OCI-M2 (cell line): Measurements from ENCODE around the gene FUS.
A peak's percentile ranks its signal among the peaks of the same experiment; 100 is the strongest.
"Not testable (repeated sequence)": the region's sequence is repeated elsewhere in the genome, so short reads cannot be mapped to it uniquely, and the experiment has no call there.

Experiments
- DNase-seq: peaks from one replicate; lab custom pipeline; 2025; ENCODE audit not compliant: unreplicated experiment; lab: John Stamatoyannopoulos, UW

Gene FUS

DNA sequence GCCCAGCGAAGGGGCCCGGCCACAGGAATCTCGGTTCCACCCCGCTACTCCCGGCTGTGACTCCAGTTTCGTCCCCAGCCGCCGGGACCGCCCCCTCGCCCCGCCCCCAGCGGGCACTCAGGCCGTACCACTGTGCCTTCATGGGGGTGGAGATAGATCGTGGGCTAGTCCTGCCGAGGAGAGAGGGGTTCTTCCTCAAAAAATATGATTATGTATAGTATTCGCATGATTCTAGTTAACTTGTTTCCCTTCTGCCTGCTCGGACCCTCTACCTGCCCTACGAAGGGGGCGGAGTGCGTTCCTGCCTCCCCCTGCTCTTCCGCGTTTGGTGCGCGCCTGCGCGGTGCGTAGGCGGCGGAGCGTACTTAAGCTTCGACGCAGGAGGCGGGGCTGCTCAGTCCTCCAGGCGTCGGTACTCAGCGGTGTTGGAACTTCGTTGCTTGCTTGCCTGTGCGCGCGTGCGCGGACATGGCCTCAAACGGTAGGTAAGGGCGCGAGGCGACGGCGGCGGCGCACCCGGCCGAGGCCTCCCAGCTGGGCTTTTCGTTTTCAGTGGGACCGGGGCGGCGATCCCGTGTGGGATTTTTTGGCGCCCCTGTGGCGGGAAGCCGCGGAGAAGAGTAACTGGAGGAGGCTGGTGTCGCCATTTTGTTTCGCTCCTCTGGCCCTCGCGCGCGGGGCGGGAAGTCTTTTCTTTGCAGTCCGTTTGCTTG is at the start of gene FUS:
FUS (plus strand) TSS at position 393 of the 713 bp plus-strand sequence; CDS start at position 469, 76 bp downstream.
- no peak for DNase-seq

DNA sequence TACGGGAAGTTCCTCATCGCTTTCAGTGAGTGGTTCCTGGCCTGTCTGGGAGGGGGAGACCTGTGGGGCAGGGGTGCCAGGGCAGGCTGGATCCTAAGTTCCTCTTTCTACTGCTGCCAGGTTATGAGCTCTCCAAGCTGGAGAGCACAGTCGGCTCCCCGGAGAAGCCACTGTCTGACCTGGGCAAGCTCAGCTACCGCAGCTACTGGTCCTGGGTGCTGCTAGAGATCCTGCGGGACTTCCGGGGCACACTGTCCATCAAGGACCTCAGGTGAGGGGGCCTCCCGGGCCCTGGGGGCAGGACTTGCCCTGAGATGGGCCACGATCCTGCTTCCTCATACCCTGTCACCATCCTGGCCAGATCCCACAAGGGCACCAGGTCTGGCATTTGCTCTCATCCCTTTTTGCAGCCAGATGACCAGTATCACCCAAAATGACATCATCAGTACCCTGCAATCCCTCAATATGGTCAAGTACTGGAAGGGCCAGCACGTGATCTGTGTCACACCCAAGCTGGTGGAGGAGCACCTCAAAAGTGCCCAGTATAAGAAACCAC is 49.5 kb upstream of the FUS start:
- no peak for DNase-seq

DNA sequence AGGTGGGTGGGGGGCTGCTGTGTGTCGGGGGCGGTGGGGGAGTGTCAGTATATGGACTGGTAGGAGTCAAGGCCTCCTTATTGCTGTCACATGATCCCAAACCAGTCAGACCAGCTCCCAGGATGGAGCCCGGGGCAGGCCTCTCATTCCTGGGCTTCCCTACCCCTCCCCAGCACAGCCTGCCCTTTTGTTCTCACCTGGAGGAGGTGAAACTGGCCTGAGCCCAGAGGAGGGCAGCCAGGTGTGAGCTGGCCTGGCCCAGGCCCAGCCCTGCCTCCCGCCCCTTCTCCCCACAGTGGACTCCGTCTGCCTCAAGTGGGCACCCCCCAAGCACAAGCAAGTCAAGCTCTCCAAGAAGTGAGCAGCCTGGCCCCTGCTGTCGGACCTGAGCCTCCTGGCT is 49.0 kb upstream of the FUS start:
- DNase-seq = no peak

DNA sequence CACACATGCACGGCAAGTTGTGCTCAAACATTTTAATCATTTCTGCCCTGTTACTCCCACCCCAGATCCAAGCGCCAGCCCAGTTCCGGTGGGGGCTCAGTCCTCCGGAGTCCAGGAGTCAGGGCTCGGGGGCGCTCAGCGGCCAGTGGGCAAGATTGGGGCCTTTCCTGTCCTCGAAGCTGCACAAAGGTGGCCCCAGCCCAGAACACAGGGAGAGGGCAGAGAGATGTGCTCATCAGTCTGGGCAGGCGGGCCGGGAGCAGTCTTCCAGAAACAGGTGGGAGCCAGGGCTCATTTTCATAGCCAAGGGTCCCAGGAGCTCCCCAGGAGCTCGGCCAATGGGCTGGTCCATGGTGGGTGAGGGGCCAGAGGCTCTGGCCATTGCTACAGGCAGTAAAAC is 48.5 kb upstream of the FUS start:
- DNase-seq = no peak

DNA sequence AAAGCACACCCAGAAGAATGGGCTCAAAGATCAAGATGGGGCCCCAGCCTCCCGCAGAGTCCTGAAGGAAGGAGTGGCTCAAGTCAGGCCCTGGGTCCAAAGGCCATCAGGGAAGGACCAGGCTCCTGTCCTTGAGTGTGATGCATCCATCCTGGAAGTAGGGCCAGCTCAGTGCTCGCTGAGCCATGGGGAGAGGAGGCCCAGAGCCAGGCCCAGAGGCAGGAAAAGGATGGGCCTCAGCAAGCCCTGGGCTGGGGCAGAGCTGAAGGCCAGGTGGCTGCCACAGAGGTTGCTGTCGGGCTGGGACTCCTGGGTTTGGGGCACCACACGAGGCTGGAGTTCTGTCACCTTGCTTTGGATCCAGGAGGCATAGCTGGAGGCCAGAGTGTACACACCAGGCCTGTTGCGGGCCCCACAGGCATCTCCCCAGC is 48.1 kb upstream of the FUS start:
- no peak for DNase-seq

DNA sequence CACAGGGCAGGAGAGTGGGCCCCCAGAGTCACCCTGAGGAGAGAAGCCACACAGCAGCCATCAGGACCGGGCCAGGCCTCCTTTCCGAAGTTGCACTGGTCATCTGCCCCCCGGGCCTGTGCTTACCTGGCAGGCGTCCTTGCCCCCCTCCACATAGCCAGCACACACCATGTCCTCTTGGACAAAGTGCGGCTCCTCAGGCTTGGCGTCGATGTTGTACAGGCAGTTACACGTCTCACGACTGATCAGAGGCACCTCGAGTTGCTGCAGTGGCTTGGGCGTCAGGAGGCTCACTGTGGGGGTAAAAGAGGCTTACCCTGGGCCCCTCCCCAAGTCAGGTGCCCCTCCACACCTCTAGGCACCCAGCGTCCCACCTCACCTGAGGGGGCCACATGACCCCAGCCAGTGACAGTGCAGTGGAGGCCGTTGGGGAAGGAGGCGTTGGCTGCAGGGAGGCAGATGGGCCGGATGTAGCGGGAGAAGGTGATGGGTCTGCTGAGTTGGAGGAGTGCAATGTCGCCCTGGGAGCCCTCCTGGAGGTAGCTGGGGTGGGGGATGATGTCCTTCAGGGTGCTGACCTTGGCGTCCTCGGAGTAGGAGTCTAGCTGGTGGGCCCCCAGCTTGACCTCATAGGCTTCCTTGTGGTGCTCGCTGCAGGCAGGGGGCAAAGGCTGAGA is 47.5 kb upstream of the FUS start:
- DNase-seq = no peak

DNA sequence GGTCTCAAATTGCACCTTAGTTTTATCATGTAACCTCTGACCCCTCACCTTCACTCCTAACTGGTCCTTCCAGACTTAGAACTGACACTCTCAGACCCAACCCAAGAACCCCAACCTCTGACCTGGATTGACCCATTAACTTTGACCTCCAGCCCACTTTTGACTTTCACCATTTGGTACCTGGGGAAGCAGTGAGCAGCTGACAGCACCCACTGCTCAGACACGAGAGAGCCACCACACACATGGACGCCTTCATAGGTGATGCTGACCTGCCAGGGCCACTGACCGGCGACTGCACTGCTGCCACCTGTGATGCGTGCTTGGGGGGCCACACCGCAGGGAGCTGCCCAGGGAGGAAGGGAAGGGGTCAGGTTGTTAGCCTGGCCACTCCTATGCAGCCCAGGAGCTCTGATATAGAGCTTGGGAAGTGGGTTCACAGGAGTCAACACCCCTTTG is 46.9 kb upstream of the FUS start:
- DNase-seq = no peak

DNA sequence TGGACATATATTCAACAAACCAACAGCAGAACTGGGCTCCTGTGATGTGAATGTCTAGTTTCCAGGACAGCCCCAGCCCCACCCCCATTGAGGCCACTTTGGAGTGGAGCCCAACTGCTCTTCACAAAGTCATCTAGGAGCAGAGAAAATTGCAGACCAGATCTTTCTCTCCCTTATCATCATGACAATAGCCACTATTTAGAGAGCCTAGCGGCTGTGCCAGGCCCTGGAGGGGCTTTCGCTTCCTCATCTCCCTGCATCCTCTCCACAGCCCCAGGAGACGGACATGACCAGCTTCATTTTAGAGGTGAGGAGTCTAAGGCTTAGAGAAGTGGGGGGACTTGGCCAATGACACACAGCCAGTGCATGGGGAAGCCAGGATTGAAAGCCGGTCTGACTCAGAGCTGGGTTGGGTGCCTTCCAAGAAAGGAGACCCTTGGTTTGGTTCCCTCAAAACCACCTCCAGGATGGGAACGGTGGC is 45.8 kb upstream of the FUS start:
- DNase-seq = no peak

DNA sequence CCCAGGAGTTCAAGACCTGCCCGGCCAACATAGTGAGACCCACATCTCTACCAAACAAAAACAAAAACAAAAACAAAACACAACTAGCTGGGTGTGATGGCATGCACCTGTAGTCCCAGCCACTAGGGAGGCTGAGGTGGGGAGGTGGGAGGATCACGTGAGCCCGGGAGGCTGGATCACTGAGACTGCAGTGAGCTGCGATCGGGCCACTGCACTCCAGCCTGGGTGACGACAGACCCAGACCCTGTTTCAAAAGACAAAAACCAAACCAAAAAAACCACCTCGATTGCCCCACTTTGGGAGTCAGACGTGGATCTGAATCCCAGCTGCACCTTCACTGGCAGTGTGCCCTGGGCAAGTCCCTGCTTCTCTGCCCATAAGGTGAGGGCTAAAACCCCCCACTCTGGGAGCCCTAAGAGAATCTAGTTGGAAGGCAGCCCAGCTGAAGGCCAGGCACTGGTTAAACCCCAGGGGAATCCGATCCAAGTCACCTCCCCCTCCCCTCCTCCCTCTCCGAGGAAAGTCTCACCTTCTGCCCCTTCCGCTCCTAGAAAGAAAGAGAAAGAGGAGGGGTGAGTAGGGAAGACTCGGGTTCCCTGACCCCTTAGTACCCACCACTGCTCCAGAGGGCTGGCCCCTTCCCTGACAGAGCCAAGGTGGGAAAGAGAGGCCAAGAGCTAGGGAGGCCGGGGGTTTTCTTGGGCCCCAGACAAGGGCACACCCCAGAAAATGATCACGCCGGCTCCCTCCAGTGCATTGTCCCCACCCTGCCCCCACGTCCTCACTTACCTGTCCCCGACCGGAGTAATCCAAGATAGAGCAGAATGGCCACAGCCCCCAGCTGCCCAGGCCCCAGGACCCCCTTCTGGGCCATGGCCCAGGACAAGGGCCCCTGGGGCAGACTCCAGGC is 45.1 kb upstream of the FUS start:
- DNase-seq = no peak

DNA sequence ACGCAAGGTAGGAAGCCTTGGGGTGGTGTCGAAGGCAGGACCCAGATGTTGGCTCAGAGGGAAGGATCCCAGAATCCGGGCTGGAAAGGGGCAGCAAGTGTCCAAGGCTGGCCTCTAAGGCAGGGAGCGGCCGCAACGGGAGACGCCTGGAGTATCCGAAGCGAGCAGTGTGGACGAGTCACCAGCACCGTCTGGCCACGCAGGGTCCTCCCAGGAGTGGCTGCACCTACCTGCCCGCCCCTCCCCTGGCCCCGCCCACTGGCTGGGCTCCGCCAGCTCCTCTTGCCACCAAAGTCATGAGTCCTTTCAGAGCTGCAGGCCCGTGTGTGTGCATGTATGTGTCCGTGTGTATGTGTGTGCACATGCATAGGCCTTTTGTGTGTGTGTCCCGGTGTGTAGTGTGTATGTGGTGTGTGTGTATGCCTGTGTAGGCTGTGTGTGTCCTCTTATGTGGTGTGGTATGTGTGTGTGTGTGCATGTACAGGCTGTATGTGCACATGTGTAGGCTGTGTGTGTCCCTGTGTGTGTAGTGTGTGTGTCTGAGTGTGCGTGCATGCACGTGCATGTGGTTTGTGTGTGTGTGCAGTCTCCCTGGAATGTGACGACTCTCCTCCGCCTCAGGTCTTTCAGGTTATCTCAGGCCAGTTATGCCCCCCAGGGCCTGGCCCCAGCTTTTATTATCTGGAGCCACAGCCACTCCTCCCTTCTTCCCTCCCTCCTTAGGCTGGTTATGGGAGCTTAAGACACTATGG is 44.2 kb upstream of the FUS start, which contains the start of gene PRSS8:
PRSS8 (minus strand) TSS at position 193 of the 752 bp plus-strand sequence. CDS start 229 bp downstream, outside the sequence.
- DNase-seq = no peak

DNA sequence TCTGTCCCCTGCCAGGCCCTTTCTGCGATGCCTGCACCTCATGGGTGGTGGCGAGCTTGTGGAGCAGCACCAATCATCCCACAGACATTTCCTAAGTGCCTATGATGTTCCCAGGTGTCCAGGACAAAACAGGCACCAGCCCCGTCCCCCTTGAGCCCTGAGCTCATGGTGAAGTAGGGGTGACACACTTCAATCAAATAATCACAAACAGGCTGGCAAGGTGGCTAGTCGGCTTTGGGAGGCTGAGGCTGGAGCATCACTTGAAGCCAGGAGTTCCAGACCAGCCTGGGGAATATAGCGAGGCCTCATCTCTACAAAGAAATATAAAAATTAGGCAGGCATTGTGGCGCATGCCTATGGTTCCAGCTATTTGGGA is 43.7 kb upstream of the FUS start:
- no peak for DNase-seq

DNA sequence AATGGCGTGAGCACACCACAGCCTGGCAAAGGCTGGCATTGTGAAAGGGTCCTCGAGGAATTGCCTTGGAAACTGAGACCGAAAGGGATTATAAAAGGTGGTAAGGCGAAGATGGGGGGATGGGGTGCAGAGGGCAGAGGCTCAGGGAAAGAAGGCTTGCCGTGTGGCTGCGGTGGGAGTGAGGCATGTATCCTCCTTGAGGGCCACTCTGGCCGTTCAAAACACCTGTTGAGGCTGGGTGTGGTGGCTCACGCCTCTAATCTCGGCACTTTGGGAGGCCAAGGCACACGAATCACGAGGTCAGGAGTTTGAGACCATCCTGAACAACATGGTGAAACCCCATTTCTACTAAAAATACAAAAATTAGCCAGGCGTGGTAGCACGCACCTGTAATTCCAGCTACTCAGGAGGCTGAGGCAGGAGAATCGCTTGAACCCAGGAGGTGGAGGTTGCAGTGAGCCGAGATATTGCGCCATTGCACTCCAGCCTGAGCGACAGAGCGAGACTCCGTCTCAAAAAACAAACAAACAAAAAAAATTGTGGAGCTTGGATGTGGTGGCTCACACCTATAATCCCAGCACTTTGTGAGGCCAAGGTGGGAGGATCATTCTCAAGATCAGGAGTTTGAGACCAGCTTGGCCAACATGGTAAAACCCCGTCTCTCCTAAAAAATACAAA is 43.0 kb upstream of the FUS start:
- DNase-seq = not testable (repeated sequence)

DNA sequence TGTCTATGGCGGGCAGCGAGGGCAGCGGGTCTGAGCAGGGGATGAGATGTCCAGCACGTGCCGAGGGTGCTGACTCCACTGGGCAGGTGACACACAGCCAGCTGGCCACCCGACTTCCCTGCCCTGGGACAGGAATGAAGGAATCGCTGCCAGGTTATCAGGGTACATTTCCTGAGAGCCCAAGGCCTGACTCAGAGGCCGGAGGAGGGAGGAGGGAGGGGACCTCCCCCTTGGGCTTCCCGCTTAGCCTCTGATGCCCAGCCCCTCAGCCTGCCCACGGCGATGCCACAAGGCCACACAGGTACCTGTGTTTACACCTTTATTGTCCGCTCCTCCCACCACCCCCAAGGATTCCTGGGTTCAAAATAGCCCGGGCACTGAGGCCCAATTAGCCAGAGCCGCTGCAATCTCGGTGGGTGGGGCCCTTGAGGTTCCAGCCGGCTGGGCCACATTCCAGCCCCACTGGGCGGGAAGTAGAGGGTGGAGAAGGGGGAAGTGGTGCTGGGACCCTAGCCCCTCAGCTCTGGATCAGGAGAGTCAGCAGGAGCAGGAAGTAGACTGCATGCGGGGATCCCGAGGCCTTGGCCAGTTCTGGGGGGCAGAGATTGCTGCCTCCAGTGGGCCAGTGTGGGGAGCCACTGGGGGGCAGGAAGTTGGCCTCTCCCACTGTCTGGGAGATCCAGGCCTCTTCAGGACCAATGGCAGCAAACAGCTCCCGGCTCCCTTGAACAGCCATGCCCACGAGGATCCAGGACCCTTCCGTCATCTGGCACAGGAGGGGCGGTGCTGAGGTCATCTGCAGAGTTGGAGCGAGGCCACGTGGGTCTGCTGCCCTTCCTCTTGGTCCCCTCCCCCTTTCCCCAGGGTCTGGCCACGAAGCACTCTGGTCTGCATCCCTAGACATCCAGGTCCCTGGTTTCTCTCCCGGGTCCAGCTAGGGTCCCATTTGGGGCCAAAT is 41.0 kb upstream of the FUS start:
- DNase-seq = no peak

DNA sequence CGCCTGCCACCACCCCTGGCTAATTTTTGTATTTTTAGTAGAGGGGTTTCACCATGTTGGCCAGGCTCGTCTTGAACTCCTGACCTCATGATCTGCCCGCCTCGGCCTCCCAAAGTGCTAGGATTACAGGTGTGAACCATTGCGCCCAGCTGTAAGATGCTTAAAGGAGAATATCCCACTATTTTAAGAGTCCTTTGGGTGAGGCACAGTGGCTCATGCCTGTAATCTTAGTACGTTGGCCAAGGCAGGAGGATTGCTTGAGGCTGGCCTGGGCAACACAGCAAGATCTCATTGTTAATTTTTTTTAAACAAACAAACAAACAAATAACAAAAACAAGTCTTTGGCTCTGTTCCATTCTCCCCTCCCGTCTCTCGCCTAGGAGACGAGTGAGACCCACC is 38.9 kb upstream of the FUS start:
- not testable (repeated sequence) for DNase-seq

DNA sequence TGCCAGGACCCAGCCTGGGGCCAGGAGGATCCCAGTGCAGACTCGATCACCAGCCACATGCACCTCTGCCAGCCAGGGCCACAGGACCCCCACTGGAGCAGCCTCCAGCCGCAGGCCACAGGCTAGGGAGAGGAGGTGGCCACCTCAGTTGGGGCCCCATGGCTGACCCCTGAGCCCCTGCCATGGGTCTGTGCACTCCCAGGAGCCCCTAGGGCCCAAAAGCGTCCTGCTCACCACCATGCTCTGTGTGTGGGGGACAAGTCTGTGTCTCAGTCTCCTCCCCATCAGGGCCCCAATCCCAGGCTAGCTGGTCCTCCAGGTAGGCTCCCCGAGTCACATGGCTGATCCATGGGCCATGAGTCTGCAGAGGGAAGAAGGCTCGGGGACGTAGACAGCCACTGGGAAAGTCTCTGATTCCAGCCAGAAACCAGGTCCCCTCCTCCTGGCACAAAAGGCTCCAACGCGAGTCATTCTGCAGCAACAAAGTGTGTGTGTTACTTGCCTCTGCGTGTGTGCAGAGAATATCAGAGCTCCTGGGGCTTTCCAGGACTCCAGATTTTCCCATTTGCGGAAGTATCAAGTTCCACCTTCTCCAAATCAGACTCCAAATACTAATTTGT is 38.3 kb upstream of the FUS start:
- DNase-seq = no peak

DNA sequence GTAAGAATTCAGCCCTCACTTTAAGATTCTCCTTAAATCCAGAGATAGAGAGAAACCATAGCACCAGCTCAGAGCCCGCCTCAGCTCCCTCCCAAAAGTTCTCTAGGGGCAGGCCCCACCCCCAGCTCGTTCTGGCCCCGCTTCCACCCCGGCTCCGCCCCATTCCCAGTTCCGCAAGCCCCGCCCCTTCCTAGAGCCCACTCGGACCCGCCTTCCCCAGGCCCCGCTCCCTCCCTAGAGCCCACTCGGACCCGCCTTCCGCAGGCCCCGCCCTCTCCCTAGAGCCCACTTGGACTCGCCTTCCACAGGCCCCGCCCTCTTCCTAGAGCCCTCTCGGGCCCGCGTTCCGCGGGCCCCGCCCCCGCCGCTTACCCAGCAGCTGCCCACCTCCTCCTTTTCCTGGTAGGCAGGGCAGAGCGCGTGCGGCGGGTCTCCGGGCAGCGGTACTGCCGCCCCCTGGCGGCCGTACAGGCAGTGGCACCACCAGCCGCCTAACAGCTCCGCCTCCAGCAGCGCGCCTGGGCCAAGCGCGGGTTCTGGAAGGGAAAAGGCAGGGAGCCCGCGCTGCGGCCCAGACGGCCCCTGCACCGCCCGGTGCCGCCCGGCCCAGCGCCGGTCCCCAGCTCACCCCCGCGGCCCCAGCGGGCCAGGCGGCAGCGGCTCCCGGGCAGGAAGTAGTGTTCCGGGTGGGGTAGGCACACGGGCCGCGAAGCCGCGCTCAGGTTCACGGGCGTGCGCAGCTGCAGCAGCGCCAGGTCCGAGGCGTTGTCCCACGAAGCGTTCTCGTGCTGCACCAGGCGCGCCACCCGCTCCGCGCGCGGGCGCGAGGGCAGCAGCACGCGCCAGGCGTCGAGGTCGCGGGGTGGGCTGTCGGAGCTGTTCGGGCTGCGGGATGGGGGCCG is 37.6 kb upstream of the FUS start:
- DNase-seq = peak; percentile 87

DNA sequence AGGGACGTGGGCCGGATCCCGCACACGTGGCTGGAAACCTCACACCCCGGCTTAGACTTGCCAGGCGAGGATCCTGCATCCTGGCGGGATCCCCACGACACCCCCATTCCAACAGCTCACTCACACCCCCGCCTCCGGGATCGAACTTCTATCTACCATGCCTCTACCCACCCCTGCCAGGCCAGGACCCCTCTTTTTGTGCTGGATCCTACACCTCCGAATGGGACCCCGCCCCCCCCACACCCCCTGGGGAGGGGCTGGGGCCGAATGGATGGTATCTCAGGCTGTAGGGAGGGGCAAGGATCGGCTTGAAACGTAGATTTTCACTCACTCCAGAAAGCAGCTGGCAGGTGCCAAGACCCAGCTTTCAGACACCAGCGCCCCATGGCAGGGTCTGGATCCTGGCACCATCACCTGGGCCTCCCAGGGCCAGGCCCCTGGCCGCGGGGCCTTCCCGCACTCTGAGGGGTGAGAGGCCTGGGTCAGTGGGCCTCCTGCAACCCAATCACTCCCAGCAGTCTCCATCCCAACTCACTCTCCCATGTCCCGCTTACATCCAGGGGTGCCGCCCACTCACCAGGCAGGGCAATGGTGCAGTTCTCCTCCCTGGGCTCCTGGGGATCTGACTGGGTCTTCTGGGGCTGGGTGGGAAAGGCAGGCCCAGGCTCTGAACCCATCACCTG is 36.8 kb upstream of the FUS start:
- DNase-seq = no peak
